Activated naive CD4-positive, alpha-beta T cell treated with anti-CD3 and anti-CD28 coated beads, Interleukin-2, amount 50 U/mL, for 72 hours (primary cell): ENCODE data around the gene ARHGAP23. TPM values are rescaled to one million over a fixed set of nuclear protein-coding genes. Genes with fewer than 3 reads are reported as not detected.
"Not testable (repeated sequence)": the region's sequence is repeated elsewhere in the genome, so short reads cannot be mapped to it uniquely, and the experiment has no call there.

ENCODE experiments used
- ATAC-seq, 2 donors: fragments of 150-1000 bp; cut with Tn5 transposase; 2 replicates each; pipeline ENCODE4 v1.10.0; 2021; ENCODE audit warnings: mild to moderate bottlenecking in 2 of 2, moderate library complexity in 2 of 2
- DNase-seq, 2 donors: peaks; one replicate each; pipeline ENCODE4 v3.0.0; 2021 to 2022; ENCODE audit warnings: low spot score in 2 of 2
- H3K27ac Mint-ChIP-seq, 2 donors: one replicate each; pipeline ENCODE4 v1.8.0; 2022; ENCODE audit warnings: mild to moderate bottlenecking in 2 of 2, mixed read lengths in 2 of 2
- H3K36me3 Mint-ChIP-seq, 2 donors: one replicate each; pipeline ENCODE4 v1.8.0; 2022; ENCODE audit warnings: mixed read lengths in 2 of 2
- H3K9me3 Mint-ChIP-seq, 2 donors: one replicate each; pipeline ENCODE4 v1.8.0; 2022; ENCODE audit warnings: mixed read lengths in 2 of 2
- total RNA-seq, 2 donors: library from RNA; stranded (reverse); gene quantifications; one replicate each; pipeline ENCODE4 v1.2.3, GENCODE V29; 2022

The ARHGAP23 gene
- total RNA-seq, 2 donors from 2014 or later, result 0.43 to 1.3 TPM

DNA sequence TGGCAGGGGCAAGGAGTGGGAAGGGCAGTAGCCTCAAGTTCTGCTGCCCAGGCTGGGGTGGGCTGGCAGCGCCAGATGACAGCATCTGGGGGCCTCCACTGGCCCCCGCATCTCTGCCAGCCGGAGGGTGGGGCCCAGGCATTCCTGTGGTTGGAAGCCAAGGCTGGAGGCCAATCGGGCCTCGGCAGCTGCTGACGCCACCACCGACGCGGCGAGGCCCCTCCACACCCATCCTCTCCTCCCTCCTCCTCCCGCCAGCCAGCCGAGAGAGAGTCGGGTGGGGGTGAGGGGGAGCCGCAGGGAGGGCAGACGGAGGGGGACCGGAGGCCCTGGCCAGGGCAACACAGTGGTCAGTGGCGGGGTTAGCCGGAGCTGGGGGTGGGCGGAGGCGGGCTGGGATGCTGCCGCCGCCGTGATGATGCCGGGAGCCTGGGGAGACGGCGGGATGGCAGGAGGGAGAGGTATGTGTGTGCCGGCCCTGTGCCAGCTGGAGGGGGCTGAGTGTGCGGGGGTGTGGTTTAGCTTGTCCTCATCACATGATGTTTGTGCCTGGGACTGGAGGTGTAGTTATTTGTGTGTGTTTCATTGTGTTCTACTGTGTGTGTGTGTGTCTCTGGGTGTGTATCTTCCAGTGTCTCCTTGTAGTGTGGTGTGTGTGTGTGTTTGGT lies 36.6 kb downstream of the ARHGAP23 start:
- no peak overlapping the region for H3K27ac Mint-ChIP-seq
- H3K9me3 Mint-ChIP-seq, result no peaks in the 10 kb centered on the region
- no peak for ATAC-seq
- no peak for DNase-seq
- no peaks in the 10 kb centered on the region for H3K36me3 Mint-ChIP-seq

DNA sequence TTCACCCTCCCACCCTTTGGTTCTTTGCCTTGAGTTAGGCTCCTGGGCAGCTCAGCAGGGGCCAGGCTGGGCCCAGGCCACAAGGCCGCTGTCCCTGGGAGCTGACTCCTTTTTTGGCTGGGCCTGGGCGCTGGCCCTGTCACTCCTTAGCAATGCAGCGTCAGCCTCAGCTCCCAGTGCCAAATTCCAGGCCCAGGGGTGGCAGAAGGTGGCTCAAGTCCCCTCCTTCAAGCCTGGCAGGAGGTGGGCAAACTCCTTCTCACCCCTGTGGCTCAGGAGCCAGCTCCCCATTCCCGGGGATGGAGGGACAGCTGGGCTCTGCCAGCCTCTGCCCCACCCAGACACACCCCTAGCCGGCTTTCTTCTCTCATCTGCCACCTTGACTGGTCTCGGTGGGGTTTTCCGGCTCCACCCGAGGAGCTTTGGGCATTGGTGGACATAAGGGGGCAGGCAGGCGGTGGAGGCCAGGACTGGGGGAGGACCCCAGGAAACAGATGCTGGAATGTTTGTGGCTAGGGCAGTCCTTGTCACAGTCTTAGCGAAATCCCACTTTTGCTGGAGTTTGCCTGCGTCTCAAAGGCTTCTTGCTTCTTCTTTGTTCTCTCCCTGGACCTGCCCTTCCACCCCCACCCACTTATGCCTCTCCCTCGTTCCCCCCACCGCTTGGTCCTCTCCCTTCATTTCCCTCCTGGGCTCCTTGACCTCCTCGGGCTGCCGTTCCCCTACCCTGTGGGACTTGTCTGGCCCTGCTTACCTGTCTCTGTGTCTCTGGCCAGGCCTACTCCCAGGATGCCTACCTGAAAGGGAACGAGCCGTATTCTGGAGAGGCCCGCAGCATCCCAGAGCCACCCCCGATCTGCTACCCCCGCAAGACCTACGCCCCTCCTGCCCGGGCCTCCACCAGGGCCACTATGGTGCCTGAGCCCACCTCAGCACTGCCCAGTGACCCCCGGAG lies 37.4 kb downstream of the ARHGAP23 start:
- H3K36me3 Mint-ChIP-seq, result no peaks in the 10 kb centered on the region
- DNase-seq, result no peak
- no peak overlapping the region for H3K27ac Mint-ChIP-seq
- ATAC-seq, result no peak
- H3K9me3 Mint-ChIP-seq, result no peaks in the 10 kb centered on the region

DNA sequence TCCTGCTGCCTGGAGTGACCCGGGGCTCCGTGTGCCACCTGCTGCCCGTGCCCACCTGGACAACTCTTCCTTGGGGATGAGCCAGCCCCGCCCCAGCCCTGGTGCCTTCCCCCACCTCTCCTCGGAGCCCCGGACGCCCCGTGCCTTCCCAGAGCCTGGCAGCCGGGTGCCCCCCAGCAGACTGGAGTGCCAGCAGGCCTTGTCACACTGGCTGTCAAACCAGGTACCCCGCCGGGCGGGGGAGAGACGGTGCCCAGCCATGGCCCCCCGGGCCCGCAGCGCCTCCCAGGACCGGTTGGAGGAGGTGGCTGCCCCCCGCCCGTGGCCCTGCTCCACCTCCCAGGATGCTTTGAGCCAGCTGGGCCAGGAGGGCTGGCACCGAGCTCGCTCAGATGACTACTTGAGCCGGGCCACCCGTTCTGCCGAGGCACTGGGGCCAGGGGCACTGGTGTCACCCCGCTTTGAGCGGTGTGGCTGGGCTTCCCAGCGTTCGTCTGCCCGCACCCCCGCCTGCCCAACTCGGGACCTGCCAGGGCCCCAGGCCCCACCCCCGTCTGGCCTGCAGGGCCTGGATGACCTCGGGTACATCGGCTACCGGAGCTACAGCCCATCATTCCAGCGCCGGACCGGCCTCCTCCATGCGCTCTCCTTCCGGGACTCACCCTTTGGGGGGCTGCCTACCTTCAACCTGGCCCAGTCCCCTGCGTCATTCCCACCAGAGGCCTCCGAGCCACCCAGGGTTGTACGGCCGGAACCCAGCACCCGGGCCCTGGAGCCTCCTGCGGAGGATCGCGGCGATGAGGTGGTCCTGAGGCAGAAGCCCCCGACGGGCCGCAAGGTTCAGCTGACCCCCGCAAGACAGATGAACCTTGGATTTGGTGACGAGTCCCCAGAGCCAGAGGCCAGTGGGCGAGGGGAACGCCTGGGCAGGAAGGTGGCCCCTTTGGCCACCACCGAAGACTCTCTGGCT lies 38.4 kb downstream of the ARHGAP23 start:
- ATAC-seq, result no peak
- H3K9me3 Mint-ChIP-seq, result no peaks in the 10 kb centered on the region
- no peak for DNase-seq
- H3K27ac Mint-ChIP-seq, result no peak overlapping the region
- no peaks in the 10 kb centered on the region for H3K36me3 Mint-ChIP-seq

DNA sequence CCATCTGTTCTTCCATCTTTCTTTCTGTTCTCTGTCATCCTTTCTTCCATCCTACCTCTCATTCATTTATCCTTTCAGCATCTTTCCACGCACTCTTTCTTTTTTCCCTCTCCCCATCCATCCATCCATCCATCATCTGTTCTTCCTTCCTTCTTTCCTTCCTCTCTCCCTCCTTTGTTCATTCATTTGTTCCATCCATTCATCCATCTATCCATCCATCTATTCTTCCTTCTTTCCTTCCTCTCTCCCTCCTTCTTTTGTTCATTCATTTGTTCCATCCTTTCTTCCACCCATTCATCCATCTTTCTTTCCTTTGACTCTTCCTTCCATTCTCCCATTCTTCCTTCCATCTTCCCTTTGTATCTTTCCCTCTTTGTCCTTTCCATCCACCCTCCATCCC lies 39.2 kb downstream of the ARHGAP23 start:
- Mint-ChIP-seq H3K27ac (peak overlapping the region in 1 of 2 donors; percentile 6), H3K36me3 (no peaks in the 10 kb centered on the region), H3K9me3 (no peaks in the 10 kb centered on the region)
- DNase-seq (no peak), ATAC-seq (no peak)

DNA sequence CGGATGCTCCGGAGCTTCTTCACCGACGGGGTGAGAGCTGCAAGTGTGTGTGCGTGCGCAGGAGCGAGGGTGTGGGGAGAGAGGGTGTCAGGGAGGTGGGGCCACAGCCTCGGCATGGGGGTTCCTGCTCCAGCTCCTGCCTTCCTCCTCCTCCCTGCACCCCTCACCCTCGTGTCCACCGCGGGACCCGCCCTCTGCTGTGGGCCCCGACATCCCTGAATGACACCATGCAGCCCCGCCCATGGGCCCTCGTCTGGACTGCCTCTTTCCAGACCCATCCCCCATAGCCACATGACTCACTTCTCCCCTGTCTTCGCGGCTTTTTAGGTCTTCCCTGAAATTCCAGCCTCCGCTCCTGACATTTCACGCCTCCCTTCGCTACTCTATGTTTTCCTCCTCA lies 41.6 kb downstream of the ARHGAP23 start:
- ATAC-seq, result no peak

GRCh38 chr17:38471253-38471652 lies 43.0 kb downstream of the ARHGAP23 start:
- not testable (repeated sequence) for H3K36me3 Mint-ChIP-seq, DNase-seq, H3K9me3 Mint-ChIP-seq, H3K27ac Mint-ChIP-seq, ATAC-seq

More for the DNA sequence above, 41.6 kb downstream of the ARHGAP23 start:
- Mint-ChIP-seq H3K27ac (peak overlapping the region in 1 of 2 donors; percentile 9), H3K36me3 (no peaks in the 10 kb centered on the region), H3K9me3 (no peaks in the 10 kb centered on the region)
- DNase-seq, result no peak

GRCh38 chr17:38474666-38475065 lies 46.4 kb downstream of the ARHGAP23 start:
- H3K9me3 Mint-ChIP-seq, H3K27ac Mint-ChIP-seq, H3K36me3 Mint-ChIP-seq, ATAC-seq, DNase-seq: not testable (repeated sequence)

DNA sequence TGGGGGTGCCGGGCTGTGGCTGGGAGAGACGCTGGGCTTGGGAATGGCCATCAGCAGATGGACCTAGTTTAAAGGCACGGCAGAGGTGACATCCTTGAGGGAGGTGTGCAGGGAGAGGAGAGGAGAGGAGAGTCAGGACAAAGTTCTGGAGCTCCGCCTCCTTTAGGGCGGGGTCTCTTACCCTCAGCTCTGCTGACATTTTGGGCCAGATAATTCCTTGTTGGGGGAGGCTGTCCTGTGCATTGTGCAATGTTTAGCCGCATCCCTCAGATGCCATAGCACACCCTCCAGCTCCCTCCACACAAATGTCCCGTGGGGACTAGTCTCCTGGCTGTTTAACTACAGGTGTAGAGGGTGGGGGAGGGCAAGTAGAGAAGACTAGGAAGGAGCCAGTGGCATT lies 48.3 kb downstream of the ARHGAP23 start:
- H3K9me3 Mint-ChIP-seq, result no peaks in the 10 kb centered on the region
- H3K36me3 Mint-ChIP-seq, result no peaks in the 10 kb centered on the region
- no peak for ATAC-seq
- H3K27ac Mint-ChIP-seq, result no peak overlapping the region
- no peak for DNase-seq

- not testable (repeated sequence) for H3K27ac Mint-ChIP-seq, DNase-seq, ATAC-seq, H3K36me3 Mint-ChIP-seq, H3K9me3 Mint-ChIP-seq
These were observed 49.2 kb downstream of the ARHGAP23 start for GRCh38 chr17:38477417-38477816.

DNA sequence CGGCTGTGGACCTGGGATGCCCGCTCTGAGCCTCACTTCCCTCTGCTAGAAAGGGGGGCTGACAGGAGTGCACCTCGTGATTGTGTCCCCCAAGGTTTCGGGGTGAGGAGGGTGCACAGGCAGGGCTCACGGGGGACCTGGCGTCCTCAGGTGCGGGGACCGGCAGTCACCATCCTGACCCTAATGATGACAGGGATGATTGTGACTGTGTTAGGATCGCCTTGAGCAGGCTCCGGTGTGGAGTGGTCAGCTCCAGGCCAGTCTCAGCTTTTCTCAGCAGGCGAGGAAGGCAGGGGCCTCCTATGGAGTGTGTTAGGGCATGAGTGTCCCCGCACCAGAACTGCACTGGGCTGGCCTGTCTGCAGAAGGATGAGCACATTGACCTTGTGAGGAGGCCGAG lies 49.7 kb downstream of the ARHGAP23 start:
- not testable (repeated sequence) for ATAC-seq, H3K36me3 Mint-ChIP-seq, H3K9me3 Mint-ChIP-seq, DNase-seq, H3K27ac Mint-ChIP-seq

GRCh38 chr17:38478667-38479066 lies 50.4 kb downstream of the ARHGAP23 start:
- not testable (repeated sequence) for H3K9me3 Mint-ChIP-seq, DNase-seq, H3K36me3 Mint-ChIP-seq, ATAC-seq, H3K27ac Mint-ChIP-seq

GRCh38 chr17:38482039-38482699 lies 53.9 kb downstream of the ARHGAP23 start:
- not testable (repeated sequence) for ATAC-seq

GRCh38 chr17:38482700-38483043 lies 54.4 kb downstream of the ARHGAP23 start:
- H3K9me3 Mint-ChIP-seq, ATAC-seq, H3K36me3 Mint-ChIP-seq, DNase-seq: not testable (repeated sequence)
- peak overlapping the region in 1 of 2 donors; percentile 49 for H3K27ac Mint-ChIP-seq

More at GRCh38 chr17:38482039-38482699, 53.9 kb downstream of the ARHGAP23 start:
- H3K9me3 Mint-ChIP-seq, DNase-seq, H3K36me3 Mint-ChIP-seq: not testable (repeated sequence)
- H3K27ac Mint-ChIP-seq, result peak overlapping the region in 1 of 2 donors; percentile 49

- H3K36me3 Mint-ChIP-seq, H3K9me3 Mint-ChIP-seq, H3K27ac Mint-ChIP-seq: not testable (repeated sequence)
- ATAC-seq (peak; percentile 74 to 86), DNase-seq (peak; percentile 62 to 66)
These were observed 56.2 kb downstream of the ARHGAP23 start for GRCh38 chr17:38484242-38485145.

- no peak for DNase-seq
- ATAC-seq, result no peak
- Mint-ChIP-seq H3K9me3 (no peaks in the 10 kb centered on the region), H3K27ac (no peak overlapping the region), H3K36me3 (no peaks in the 10 kb centered on the region)
These were observed 56.8 kb downstream of the ARHGAP23 start for GRCh38 chr17:38485146-38485468.
